GM18499 (cell line): Measurements from ENCODE around the gene U2AF2.

Experiments
- ATAC-seq: cut with Tn5 transposase; IDR thresholded peaks from one replicate; pipeline ENCODE4 v1.9.1; 2021; ENCODE audit warnings: moderate number of reproducible peaks; ENCODE audit not compliant: insufficient read depth, unreplicated experiment

The U2AF2 gene

GRCh38 chr19:55654868-55655647, at the start of gene U2AF2:
Gene U2AF2, plus strand, starts transcription at chr19:55655035. Its CDS starts 70 bp downstream, at chr19:55655105.
- ATAC-seq: peak; percentile 11

GRCh38 chr19:55605207-55605636, 49.6 kb upstream of the U2AF2 start:
- peak; percentile 35 for ATAC-seq

DNA sequence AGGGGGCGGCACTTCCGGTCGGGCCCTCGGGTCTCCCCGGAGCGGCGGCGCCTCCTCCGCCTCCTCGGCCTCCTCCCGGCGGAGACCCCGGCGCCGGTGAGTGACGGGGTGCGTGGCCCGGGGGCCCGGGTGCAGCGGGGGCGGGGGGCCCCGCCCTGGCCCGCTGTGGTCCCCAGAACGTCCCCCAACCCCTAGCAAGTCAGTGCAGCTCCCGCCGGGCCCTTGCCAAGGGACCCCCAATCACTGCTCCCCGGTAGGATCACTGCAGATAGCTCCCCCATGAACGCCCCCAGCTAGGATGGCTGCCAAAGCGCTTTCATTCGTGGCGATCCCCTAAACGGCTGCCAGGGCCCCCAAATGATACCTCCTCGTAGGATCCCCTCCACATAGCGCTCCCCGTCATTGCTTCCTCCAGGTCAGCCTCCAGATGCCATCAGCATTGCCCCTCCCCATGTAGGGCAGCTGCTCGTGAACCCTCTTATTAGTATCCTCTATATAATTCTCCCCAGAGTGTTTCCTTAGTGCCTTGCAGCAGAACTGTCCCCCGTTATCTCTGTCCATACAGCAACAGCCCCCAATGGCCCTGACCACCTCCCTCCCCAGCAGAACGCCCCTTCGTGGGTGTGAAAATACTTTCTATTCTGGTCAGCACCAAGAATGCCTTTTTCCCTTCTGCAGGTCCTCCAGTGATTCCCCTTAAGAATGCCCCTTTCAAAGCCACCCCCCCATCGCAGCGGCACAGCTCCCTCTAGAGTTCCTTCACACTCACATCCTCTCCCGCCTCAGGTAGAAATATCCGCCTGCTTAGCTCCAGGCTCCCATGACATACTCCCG, 49.0 kb upstream of the U2AF2 start, which contains the start of gene ZNF865:
Gene ZNF865 (plus strand): TSS at position 11 of the 834 bp plus-strand sequence. CDS start 7,972 bp downstream, outside the sequence.
- ATAC-seq: no peak

DNA sequence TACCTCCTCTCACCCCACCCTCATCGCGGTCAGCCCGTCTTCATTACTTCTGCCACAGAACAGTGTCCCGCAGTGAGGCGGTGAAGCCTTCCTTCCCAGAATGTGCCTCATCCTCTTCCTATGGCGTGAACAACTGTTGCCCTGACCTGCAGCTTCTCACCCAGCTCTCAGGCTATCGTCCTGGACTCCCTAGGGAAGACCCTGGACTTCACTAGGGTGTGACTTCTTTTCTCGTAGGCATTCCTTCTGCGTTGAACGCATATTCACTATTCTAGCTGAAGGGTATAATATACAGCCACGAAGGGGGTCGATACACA, 48.4 kb upstream of the U2AF2 start:
- no peak for ATAC-seq

DNA sequence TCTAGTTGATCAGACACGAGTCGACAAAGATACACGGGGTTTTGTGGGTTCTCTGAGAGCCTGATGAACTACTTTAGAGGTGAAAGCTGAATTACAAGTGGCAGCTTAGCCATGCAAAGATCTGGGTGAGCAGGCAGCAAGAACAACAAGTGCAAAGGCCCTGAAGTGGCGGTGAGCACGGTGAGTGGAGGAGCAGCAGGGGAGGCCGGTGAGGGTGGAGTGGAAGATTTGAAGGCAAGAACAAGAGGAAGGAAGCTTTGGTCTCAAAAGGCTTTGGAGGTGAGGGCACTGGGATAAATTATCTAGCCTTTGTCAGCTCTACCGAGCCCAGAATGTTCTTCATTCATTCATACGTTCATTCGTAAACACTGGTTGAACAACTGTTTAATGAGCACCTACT, 48.0 kb upstream of the U2AF2 start:
- no peak for ATAC-seq

DNA sequence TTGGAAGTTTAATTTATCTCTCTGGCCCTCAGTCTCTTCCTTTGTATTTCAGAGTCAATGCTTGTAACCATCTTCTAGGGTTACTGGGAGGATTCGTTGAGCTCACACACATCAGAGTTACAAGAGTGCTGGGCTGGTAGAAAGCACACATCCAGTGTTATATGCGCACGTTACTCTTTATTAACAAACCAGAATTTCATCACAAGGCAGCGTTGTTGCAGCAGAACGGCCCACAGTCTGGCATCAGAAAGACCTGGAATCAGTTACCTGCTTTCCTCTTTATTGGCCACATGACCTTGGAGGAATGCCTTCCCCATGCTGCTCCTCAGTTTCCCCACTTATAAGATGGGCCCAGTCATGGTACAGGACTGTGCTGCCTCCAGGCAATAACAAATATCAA, 45.5 kb upstream of the U2AF2 start:
- ATAC-seq: no peak

DNA sequence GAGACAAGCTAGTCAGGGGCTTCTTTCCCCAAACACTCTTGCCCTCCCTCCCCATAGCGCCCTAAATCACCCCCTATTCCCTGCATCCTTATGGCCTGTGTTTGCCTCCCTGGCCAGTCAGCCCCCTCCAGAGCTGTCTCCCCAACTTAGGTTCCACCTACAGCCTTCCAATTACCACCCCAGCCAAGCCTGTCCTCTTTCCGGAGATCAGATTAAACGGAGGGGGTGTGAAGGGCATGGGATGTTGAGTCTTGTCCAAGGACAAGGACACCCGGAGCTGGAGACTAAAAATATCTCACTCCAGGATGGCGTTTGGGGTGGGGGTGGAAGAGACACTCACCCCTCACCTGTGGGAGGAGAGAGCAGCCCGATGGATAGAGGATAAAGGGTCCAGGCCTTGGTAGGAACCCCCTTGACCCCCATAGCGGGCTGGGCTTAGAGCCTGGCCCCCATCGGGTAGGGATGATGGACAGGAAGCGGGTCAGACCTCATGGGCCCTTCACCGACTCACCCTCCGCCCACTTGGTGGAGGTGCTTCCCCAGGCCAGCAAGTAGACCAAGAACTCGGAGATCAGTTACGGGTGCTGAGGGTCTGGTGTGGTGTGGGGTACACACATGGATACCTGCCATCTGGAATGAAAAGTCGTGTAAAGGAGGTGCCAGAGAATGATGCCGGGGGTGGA, 43.4 kb upstream of the U2AF2 start:
- ATAC-seq: no peak

DNA sequence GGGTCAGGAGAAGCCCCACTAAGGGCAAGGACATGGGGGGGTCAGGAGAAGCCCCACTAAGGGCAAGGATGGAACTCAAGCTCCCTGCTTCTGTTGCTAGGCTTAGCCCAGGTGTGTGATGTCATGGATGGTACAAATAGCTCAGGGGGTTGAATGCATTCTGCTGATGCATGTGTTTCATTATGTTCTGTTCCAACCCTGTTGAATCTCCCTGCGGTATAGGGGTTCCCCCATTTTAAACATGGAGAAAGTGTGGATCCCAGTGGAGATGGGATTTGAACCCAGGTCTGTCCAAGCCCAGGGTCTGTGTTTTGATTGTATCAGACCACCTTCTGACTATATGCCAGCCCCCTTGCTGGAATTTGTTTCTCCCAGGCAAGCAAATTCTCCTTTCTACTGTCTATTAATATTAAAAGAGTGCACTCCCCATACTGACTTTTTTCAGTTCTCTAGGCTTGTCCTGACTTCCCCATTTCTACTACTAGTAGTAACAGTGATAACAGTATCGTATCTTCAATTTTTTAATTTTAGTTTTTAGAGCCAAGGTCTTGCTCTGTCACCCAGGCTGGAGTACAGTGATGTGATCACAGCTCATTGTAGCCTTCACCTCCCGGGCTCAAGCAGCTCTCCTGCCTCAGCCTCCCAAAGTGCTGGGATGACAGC, 42.7 kb upstream of the U2AF2 start:
- ATAC-seq: no peak

GRCh38 chr19:55613396-55613795, 41.4 kb upstream of the U2AF2 start:
- no peak for ATAC-seq

DNA sequence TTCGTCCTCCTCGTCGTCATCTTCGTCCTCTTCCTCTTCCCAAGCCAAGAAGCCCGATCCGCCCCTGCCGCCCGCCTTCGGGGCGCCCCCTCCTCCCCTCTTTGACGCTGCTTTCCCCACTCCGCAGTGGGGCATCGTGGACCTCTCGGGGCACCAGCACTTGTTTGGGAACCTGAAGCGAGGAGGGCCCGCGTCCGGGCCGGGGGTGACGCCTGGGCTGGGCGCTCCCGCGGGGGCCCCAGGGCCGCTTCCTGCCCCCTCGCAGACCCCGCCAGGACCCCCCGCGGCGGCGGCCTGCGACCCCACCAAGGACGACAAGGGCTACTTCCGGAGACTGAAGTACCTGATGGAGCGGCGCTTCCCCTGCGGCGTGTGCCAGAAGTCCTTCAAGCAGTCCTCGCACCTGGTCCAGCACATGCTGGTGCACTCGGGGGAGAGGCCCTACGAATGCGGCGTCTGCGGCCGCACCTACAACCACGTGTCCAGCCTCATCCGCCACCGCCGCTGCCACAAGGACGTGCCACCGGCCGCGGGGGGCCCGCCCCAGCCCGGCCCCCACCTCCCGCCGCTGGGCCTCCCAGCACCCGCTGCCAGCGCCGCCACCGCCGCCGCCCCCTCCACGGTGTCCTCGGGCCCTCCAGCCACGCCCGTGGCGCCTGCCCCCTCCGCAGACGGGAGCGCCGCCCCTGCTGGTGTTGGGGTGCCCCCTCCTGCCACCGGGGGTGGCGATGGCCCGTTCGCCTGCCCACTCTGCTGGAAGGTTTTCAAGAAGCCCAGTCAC, 40.7 kb upstream of the U2AF2 start:
- no peak for ATAC-seq

DNA sequence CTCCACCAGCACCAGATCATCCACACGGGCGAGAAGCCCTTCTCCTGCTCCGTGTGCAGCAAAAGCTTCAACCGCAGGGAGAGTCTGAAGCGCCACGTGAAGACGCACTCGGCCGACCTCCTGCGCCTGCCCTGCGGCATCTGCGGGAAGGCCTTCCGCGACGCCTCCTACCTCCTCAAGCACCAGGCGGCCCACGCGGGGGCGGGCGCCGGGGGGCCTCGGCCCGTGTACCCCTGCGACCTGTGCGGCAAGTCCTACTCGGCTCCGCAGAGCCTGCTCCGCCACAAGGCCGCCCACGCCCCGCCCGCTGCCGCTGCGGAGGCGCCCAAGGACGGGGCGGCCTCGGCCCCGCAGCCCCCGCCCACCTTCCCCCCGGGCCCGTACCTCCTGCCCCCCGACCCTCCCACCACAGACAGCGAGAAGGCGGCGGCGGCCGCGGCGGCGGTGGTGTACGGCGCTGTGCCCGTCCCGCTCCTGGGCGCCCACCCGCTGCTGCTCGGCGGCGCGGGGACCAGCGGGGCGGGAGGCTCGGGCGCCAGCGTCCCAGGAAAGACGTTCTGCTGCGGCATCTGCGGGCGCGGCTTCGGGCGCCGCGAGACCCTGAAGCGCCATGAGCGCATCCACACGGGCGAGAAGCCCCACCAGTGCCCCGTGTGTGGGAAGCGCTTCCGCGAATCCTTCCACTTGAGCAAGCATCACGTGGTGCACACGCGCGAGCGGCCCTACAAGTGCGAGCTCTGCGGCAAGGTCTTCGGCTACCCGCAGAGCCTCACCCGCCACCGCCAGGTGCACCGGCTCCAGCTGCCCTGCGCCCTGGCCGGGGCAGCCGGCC, 39.9 kb upstream of the U2AF2 start:
- no peak for ATAC-seq

- ATAC-seq: no peak
Observed at GRCh38 chr19:55615543-55616394, 39.1 kb upstream of the U2AF2 start.

GRCh38 chr19:55616395-55616875, 38.4 kb upstream of the U2AF2 start:
- ATAC-seq: no peak

DNA sequence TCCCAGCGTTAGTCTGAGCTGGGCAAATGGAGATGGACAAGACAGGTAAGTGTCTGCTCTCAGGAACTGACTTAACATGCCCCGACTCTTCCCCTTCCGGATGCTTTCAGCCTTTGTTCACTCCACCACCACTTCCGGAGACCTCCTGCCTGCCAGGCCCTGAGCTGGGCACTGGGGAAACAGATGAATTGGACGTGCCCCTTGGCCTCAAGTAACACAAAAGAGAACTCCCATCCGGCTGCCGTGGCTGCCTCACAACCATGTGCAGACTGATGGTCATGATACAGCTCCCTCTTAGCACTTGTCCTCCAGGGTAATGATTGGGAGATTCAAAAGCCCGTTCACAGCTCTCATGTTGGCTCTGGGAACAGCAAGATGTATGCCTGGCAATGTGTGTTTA, 37.4 kb upstream of the U2AF2 start:
- no peak for ATAC-seq

DNA sequence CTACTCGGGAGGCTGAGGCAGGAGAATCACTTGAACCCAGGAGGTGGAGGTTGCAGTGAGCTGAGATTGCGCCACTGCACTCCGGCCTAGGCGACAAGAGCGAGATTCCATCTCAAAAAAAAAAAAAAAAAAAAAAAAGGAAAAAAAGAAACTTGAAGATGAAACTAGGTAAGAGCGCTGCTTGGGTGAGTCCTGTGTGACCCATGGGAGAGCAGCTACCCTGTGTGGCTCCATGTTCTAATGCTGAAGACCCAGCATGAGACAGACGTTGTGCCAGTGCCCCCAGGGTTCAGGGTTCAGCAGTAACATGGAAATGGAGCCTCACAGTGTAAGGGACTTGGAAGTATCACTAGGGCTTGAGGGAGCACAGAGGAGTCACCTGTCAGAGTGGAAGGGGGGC, 36.4 kb upstream of the U2AF2 start:
- no peak for ATAC-seq

- ATAC-seq: no peak
Observed at GRCh38 chr19:55619286-55619685, 35.5 kb upstream of the U2AF2 start.

- ATAC-seq: no peak
Observed at GRCh38 chr19:55620410-55621204, 34.2 kb upstream of the U2AF2 start.
